ENCODE results near the gene KLC1. TPM values are rescaled to one million over a fixed set of nuclear protein-coding genes. Genes with fewer than 3 reads are reported as not detected.

KLC1 gene
- total RNA-seq, 1 donor from 2014 or later: 154 TPM

GRCh38 chr14:103657471-103657870 lies 28.5 kb downstream of the KLC1 start:
- intact Hi-C loops (cut with micrococcal nuclease): no loop called here

- intact Hi-C loops (cut with micrococcal nuclease): no loop called here
Observed at GRCh38 chr14:103659631-103660030, 30.6 kb downstream of the KLC1 start.

- intact Hi-C loops (cut with micrococcal nuclease): no loop called here
Observed at GRCh38 chr14:103662029-103662428, 33.0 kb downstream of the KLC1 start.

GRCh38 chr14:103662591-103662990 lies 33.6 kb downstream of the KLC1 start:
- intact Hi-C loops (cut with micrococcal nuclease): no loop called here

GRCh38 chr14:103663506-103663905 lies 34.5 kb downstream of the KLC1 start:
- intact Hi-C loops (cut with micrococcal nuclease): no loop called here

- intact Hi-C loops (cut with micrococcal nuclease): no loop called here
Observed at GRCh38 chr14:103667671-103668070, 38.7 kb downstream of the KLC1 start.

GRCh38 chr14:103668117-103668516 lies 39.1 kb downstream of the KLC1 start:
- intact Hi-C loops (cut with micrococcal nuclease): no loop called here

GRCh38 chr14:103669370-103669769 lies 40.4 kb downstream of the KLC1 start:
- intact Hi-C loops (cut with micrococcal nuclease): no loop called here

- intact Hi-C loops (cut with micrococcal nuclease): no loop called here
Observed at GRCh38 chr14:103671911-103672310, 42.9 kb downstream of the KLC1 start.

- intact Hi-C loops (cut with micrococcal nuclease): no loop called here
Observed at GRCh38 chr14:103675957-103676356, 46.9 kb downstream of the KLC1 start.

GRCh38 chr14:103676881-103677675 lies 48.1 kb downstream of the KLC1 start:
- intact Hi-C loops (cut with micrococcal nuclease): no loop called here

GRCh38 chr14:103679351-103679750 lies 50.3 kb downstream of the KLC1 start:
- intact Hi-C loops (cut with micrococcal nuclease): loop anchor here (1.0 kb wide), 1 partner anchor 107 kb away; no protein-coding TSS in a partner anchor

GRCh38 chr14:103680491-103681231 lies 51.6 kb downstream of the KLC1 start:
- intact Hi-C loops (cut with micrococcal nuclease): no loop called here

- intact Hi-C loops (cut with micrococcal nuclease): no loop called here
Observed at GRCh38 chr14:103683139-103683538, 54.1 kb downstream of the KLC1 start.

GRCh38 chr14:103684471-103684870 lies 55.5 kb downstream of the KLC1 start:
- intact Hi-C loops (cut with micrococcal nuclease): no loop called here

- intact Hi-C loops (cut with micrococcal nuclease): no loop called here
Observed at GRCh38 chr14:103684871-103685270, 55.9 kb downstream of the KLC1 start.

GRCh38 chr14:103685276-103686211 lies 56.5 kb downstream of the KLC1 start:
- intact Hi-C loops (cut with micrococcal nuclease): no loop called here

- intact Hi-C loops (cut with micrococcal nuclease): no loop called here
Observed at GRCh38 chr14:103686831-103687485, 57.9 kb downstream of the KLC1 start.

- intact Hi-C loops (cut with micrococcal nuclease): no loop called here
Observed at GRCh38 chr14:103687712-103688111, 58.7 kb downstream of the KLC1 start.

- intact Hi-C loops (cut with micrococcal nuclease): no loop called here
Observed at GRCh38 chr14:103688441-103688840, 59.4 kb downstream of the KLC1 start.

Data from T-helper 2 cell treated with Interferon-gamma antibody and Interleukin-4, amounts not matched to agents 100 ng/mL and 5 ng/mL, for 36 hours (primary cell).